Panc1 (cell line): ENCODE results near the gene LAMA1. TPM values are rescaled to one million over a fixed set of nuclear protein-coding genes. Genes with fewer than 3 reads are reported as not detected.

Experiments
- ATAC-seq: fragments of 200-7000 bp; cut with Tn5 transposase; 2 replicates; pipeline ENCODE4 v1.9.1; 2020; ENCODE audit warnings: mild to moderate bottlenecking, moderate library complexity
- BruUV-seq: library from RNA; stranded (reverse); fragments of 400-500 nt; replicated peaks from 2 replicates; lab custom pipeline; 2021; lab: Mats Ljungman, UMichigan
- CTCF ChIA-PET: fragments of 300-600 bp; sonication (Branson Sonifier 250); formaldehyde crosslinking; loops from one replicate; lab custom pipeline; 2022; ENCODE audit warnings: antibody characterized with exemption; lab: Charles Lee
- POLR2A ChIA-PET: fragments of 300-600 bp; sonication (Branson Sonifier 250); formaldehyde crosslinking; loops from one replicate; lab custom pipeline; 2022; ENCODE audit warnings: antibody characterized with exemption; lab: Charles Lee
- DNase-seq: peaks from one replicate; pipeline ENCODE4 v3.0.0-alpha.2; 2010; ENCODE audit warnings: low read depth, low spot score
- H3K27ac ChIP-seq: 2 replicates; pipeline ENCODE4 v1.5.1; 2011; ENCODE audit warnings: mild to moderate bottlenecking, low read length, inconsistent platforms
- H3K27me3 ChIP-seq: fragments of 200-500 bp; sonication (Bioruptor generic); 2 replicates; pipeline ENCODE4 v1.6.0; 2014; ENCODE audit warnings: low read length, inconsistent platforms; ENCODE audit not compliant: control insufficient read depth, insufficient read depth
- H3K36me3 ChIP-seq: fragments of 200-500 bp; sonication (Bioruptor generic); 2 replicates; pipeline ENCODE4 v1.5.1; 2014; ENCODE audit warnings: inconsistent platforms, mild to moderate bottlenecking, low read length, moderate library complexity; ENCODE audit not compliant: control insufficient read depth, insufficient read depth
- H3K4me1 ChIP-seq: 2 replicates; pipeline ENCODE4 v1.5.1; 2011; ENCODE audit warnings: inconsistent platforms, mild to moderate bottlenecking, low read length, moderate library complexity; ENCODE audit not compliant: control insufficient read depth, insufficient read depth
- H3K4me3 ChIP-seq, 2 experiments: 2 replicates each; pipeline ENCODE4 v1.5.1; 2011 to 2012; ENCODE audit warnings: low read depth in 2 of 2, low read length in 2 of 2, mild to moderate bottlenecking in 2 of 2, inconsistent platforms in 1 of 2, moderate library complexity in 1 of 2
- H3K9me3 ChIP-seq: fragments of 200-500 bp; sonication (Bioruptor generic); 2 replicates; pipeline ENCODE4 v1.5.1; 2014; ENCODE audit warnings: low read depth, mild to moderate bottlenecking, inconsistent platforms, low read length, moderate library complexity; ENCODE audit not compliant: control insufficient read depth, insufficient read depth
- CTCF ChIP-seq: fragments of 450-650 bp; IDR thresholded peaks from 2 replicates; pipeline ENCODE4 v1.5.1; 2017; ENCODE audit warnings: mild to moderate bottlenecking
- POLR2AphosphoS5 ChIP-seq: IDR thresholded peaks from 2 replicates; pipeline ENCODE4 v1.6.1; 2012; ENCODE audit warnings: mild to moderate bottlenecking, low read depth, low read length, moderate library complexity
- REST ChIP-seq, 2 experiments: IDR thresholded peaks; 2 replicates each; pipeline ENCODE4 v1.6.1; 2011 to 2012; ENCODE audit warnings: low read depth in 2 of 2, control low read depth in 1 of 2, low read length in 1 of 2, mild to moderate bottlenecking in 1 of 2, moderate library complexity in 1 of 2; ENCODE audit not compliant: insufficient read depth in 1 of 2
- SIN3A ChIP-seq: IDR thresholded peaks from 2 replicates; pipeline ENCODE4 v1.6.1; 2012; ENCODE audit warnings: low read depth, mild to moderate bottlenecking, low read length, moderate library complexity, borderline replicate concordance; ENCODE audit not compliant: insufficient read depth
- TCF7L2 ChIP-seq: IDR thresholded peaks from 2 replicates; pipeline ENCODE4 v1.6.1; 2011; ENCODE audit warnings: mild to moderate bottlenecking, low read depth, low read length, inconsistent platforms
- in situ Hi-C: cut with HindIII; loops from 2 replicates; pipeline ENCODE4 v1.10.0; 2016; ENCODE audit warnings: low sequenced_read_pairs, low pct_unique_long_range_greater_than_20kb
- intact Hi-C: fragments of 100-400 bp; cut with micrococcal nuclease; formaldehyde crosslinking; loops from one replicate; pipeline ENCODE4 v1.10.0; 2022; ENCODE audit not compliant: unreplicated experiment
- total RNA-seq: library from RNA; stranded (reverse); gene quantifications from one replicate; pipeline ENCODE4 v1.2.1, GENCODE V29; 2021; ENCODE audit not compliant: unreplicated experiment

The LAMA1 gene
- total RNA-seq, 1 experiment from 2014 or later, result 0.03 TPM

- no peak overlapping the region for H3K4me3 ChIP-seq
- H3K36me3 ChIP-seq, result no peaks in the 10 kb centered on the region
- ChIA-PET CTCF (no interaction called here), POLR2A (no interaction called here)
- DNase-seq, result no peak
- intact Hi-C loops (no loop called here), in situ Hi-C loops (no loop called here)
- no peak overlapping the region for H3K27ac ChIP-seq
- no TSS peak for BruUV-seq
- TF ChIP-seq SIN3A, result no peak
- no peak for TF ChIP-seq TCF7L2
- no peak for TF ChIP-seq REST (IDR thresholded peaks at IDR 0.05; ENCODE audit: insufficient read depth in 1 of 2, low read depth in 2 of 2, low read length in 1 of 2)
- TF ChIP-seq POLR2AphosphoS5, result no peak
- no peak for TF ChIP-seq CTCF
- no peaks in the 10 kb centered on the region for H3K4me1 ChIP-seq
- no peaks in the 10 kb centered on the region for H3K27me3 ChIP-seq
- no peak for ATAC-seq
- H3K9me3 ChIP-seq, result no peaks in the 10 kb centered on the region
Observed at GRCh38 chr18:6948281-6949055, 169.1 kb downstream of the LAMA1 start.

- Histone ChIP-seq H3K27ac (no peak overlapping the region), H3K9me3 (no peaks in the 10 kb centered on the region), H3K4me3 (no peak overlapping the region), H3K4me1 (no peaks in the 10 kb centered on the region), H3K36me3 (no peaks in the 10 kb centered on the region), H3K27me3 (no peaks in the 10 kb centered on the region)
- BruUV-seq, result no TSS peak
- ChIA-PET CTCF (no interaction called here), POLR2A (no interaction called here)
- DNase-seq (no peak), ATAC-seq (no peak)
- TF ChIP-seq TCF7L2 (no peak), POLR2AphosphoS5 (no peak), SIN3A (no peak), CTCF (no peak), REST (IDR thresholded peaks at IDR 0.05; ENCODE audit: insufficient read depth in 1 of 2, low read depth in 2 of 2, low read length in 1 of 2) (no peak)
- intact Hi-C loops (no loop called here), in situ Hi-C loops (no loop called here)
Observed at GRCh38 chr18:6947338-6948030, 170.1 kb downstream of the LAMA1 start.
